Natural killer cell (primary cell): ENCODE data around the gene UTP14A. TPM values are rescaled to one million over a fixed set of nuclear protein-coding genes. Genes with fewer than 3 reads are reported as not detected.

Experiments
- ATAC-seq, 3 donors: fragments of 150-1000 bp in 2 of 3; fragments of 200-7000 bp in 1 of 3; cut with Tn5 transposase; 1 replicate in 1 of 3; 2 replicates in 2 of 3; pipeline ENCODE4 v1.10.0; 2021; ENCODE audit warnings: mild to moderate bottlenecking in 2 of 3, moderate library complexity in 2 of 3
- DNase-seq, 2 donors: peaks; one replicate each; pipeline versions ENCODE4 v3.0.0 to v3.0.0-alpha.2; 2013 to 2021; ENCODE audit warnings: mixed read lengths in 1 of 2
- H3K27ac ChIP-seq: one replicate; pipeline ENCODE4 v1.5.1; 2013; ENCODE audit warnings: mild to moderate bottlenecking, low read length
- H3K27me3 ChIP-seq: one replicate; pipeline ENCODE4 v1.6.1; 2013; ENCODE audit warnings: low read length; ENCODE audit not compliant: control insufficient read depth, insufficient read depth
- H3K36me3 ChIP-seq: one replicate; pipeline ENCODE4 v1.6.1; 2013; ENCODE audit warnings: low read length; ENCODE audit not compliant: control insufficient read depth, insufficient read depth
- H3K4me1 ChIP-seq: one replicate; pipeline ENCODE4 v1.6.1; 2013; ENCODE audit warnings: low read length; ENCODE audit not compliant: control insufficient read depth, insufficient read depth
- H3K4me3 ChIP-seq: one replicate; pipeline ENCODE4 v1.5.1; 2013; ENCODE audit warnings: low read length
- H3K9me3 ChIP-seq: one replicate; pipeline ENCODE4 v1.6.1; 2013; ENCODE audit warnings: low read length; ENCODE audit not compliant: control insufficient read depth, insufficient read depth
- H3K27ac Mint-ChIP-seq, 2 donors: one replicate each; pipeline ENCODE4 v1.8.0; 2022; ENCODE audit warnings: mild to moderate bottlenecking in 2 of 2, mixed read lengths in 2 of 2, moderate library complexity in 1 of 2
- H3K27me3 Mint-ChIP-seq, 2 donors: one replicate each; pipeline ENCODE4 v1.8.0; 2022; ENCODE audit warnings: low read depth in 2 of 2, mixed read lengths in 2 of 2
- H3K36me3 Mint-ChIP-seq: one replicate; pipeline ENCODE4 v1.8.0; 2022; ENCODE audit warnings: mixed read lengths
- H3K4me1 Mint-ChIP-seq, 2 donors: one replicate each; pipeline ENCODE4 v1.8.0; 2022; ENCODE audit warnings: mixed read lengths in 2 of 2
- H3K4me3 Mint-ChIP-seq: one replicate; pipeline ENCODE4 v1.8.0; 2022; ENCODE audit warnings: mild to moderate bottlenecking, moderate library complexity, mixed read lengths
- H3K9me3 Mint-ChIP-seq, 2 donors: one replicate each; pipeline ENCODE4 v1.8.0; 2022; ENCODE audit warnings: mixed read lengths in 2 of 2
- WGBS: methylation state at CpG from one replicate; pipeline ENCODE4 v1.1.7; 2013; ENCODE audit warnings: missing lambda C conversion rate; ENCODE audit not compliant: insufficient coverage; 5-methylcytosine and 5-hydroxymethylcytosine counted together
- intact Hi-C: fragments of 100-400 bp; cut with micrococcal nuclease; formaldehyde crosslinking; loops from one replicate; pipeline ENCODE4 v1.14.2; 2022
- total RNA-seq, 4 donors: library from RNA; stranded (reverse); fragments of 120-200 nt in 1 of 4; gene quantifications; one replicate each; pipeline versions ENCODE4 v1.2.3 to v1.2.4, GENCODE V29; 2013 to 2022
- TF ChIP-seq, protein P1 (sequence below): fragments of 200-600 bp; IDR thresholded peaks from one replicate; pipeline ENCODE4 v1.8.0; 2022; ENCODE audit warnings: antibody characterized with exemption

UTP14A gene
- total RNA-seq, 3 donors from 2014 or later (not counting 1 experiment from before 2014, with no cell fraction given), result 9.5 to 11.6 (median 11.0) TPM

DNA sequence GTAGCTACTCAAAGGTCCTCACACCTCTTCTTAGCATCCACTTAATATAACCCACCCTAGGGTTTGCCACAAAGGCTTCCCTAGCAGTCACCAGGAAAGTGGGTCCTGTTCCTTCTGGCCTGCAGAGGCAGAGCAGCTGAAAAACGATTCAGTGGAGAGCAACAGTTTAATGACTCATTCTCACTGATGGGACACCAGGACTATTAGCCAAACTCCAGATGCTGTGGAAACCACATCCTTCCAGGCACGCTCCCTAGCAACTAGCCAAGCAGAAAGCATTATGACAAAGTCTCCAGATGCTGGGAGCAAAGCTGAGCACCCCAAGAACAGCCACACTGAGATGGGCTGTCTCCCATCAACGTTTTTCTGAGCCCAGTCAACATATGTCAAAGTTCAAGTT, 30.3 kb upstream of the UTP14A start:
- Mint-ChIP-seq H3K27ac (no peak overlapping the region), H3K36me3 (no peaks in the 10 kb centered on the region), H3K4me3 (no peak overlapping the region), H3K9me3 (no peaks in the 10 kb centered on the region), H3K27me3 (peaks cover 0 to 2% of the 10 kb centered on the region in 2 donors), H3K4me1 (no peaks in the 10 kb centered on the region)
- Histone ChIP-seq H3K36me3 (no peaks in the 10 kb centered on the region), H3K9me3 (no peaks in the 10 kb centered on the region), H3K4me1 (no peaks in the 10 kb centered on the region), H3K27ac (no peak overlapping the region), H3K27me3 (no peaks in the 10 kb centered on the region), H3K4me3 (no peak overlapping the region)
- TF ChIP-seq, protein P1, sequence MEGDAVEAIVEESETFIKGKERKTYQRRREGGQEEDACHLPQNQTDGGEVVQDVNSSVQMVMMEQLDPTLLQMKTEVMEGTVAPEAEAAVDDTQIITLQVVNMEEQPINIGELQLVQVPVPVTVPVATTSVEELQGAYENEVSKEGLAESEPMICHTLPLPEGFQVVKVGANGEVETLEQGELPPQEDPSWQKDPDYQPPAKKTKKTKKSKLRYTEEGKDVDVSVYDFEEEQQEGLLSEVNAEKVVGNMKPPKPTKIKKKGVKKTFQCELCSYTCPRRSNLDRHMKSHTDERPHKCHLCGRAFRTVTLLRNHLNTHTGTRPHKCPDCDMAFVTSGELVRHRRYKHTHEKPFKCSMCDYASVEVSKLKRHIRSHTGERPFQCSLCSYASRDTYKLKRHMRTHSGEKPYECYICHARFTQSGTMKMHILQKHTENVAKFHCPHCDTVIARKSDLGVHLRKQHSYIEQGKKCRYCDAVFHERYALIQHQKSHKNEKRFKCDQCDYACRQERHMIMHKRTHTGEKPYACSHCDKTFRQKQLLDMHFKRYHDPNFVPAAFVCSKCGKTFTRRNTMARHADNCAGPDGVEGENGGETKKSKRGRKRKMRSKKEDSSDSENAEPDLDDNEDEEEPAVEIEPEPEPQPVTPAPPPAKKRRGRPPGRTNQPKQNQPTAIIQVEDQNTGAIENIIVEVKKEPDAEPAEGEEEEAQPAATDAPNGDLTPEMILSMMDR, result no peak
- DNase-seq, result no peak
- intact Hi-C loops, result no loop called here
- 44% methylated on average over 3 of the region's 3 CpGs for whole genome bisulfite sequencing
- ATAC-seq, result no peak

DNA sequence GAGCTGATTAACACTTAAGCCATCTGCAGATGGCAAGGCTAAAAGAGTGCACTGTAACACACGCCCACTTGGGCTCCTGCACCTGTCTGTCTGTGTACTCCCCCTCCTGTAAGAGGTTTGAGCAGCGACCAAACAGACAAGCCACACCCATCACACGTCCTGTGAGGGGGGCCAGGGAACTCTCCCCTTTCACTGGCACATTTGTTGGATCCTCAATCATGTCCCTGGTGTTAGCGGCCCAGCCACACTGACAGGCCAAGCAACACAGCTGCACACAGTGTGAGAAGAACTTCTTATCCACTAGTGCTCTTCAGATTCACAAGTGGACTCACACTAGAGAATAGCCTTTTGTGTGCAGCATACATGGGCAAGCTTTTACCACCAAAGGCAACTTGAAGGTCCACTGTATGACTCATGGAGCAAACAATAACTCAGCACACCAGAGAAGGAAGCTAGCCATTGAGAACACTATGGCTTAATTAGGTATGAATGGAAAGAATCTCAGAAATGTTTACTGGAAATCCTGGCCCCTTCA, 29.1 kb upstream of the UTP14A start:
- DNase-seq, result no peak
- no peaks in the 10 kb centered on the region for H3K27me3 Mint-ChIP-seq
- no peak for ATAC-seq
- 74% methylated on average over 4 of the region's 4 CpGs for WGBS
- H3K27me3 ChIP-seq, result no peaks in the 10 kb centered on the region
- H3K4me3 ChIP-seq, result no peak overlapping the region
- H3K4me3 Mint-ChIP-seq, result no peak overlapping the region
- no peaks in the 10 kb centered on the region for H3K9me3 Mint-ChIP-seq
- no peaks in the 10 kb centered on the region for H3K4me1 Mint-ChIP-seq
- H3K36me3 ChIP-seq, result no peaks in the 10 kb centered on the region
- H3K27ac ChIP-seq, result no peak overlapping the region
- H3K9me3 ChIP-seq, result no peaks in the 10 kb centered on the region
- H3K4me1 ChIP-seq, result no peaks in the 10 kb centered on the region
- TF ChIP-seq, protein P1, result no peak
- no peaks in the 10 kb centered on the region for H3K36me3 Mint-ChIP-seq
- H3K27ac Mint-ChIP-seq, result no peak overlapping the region
- intact Hi-C loops, result no loop called here

DNA sequence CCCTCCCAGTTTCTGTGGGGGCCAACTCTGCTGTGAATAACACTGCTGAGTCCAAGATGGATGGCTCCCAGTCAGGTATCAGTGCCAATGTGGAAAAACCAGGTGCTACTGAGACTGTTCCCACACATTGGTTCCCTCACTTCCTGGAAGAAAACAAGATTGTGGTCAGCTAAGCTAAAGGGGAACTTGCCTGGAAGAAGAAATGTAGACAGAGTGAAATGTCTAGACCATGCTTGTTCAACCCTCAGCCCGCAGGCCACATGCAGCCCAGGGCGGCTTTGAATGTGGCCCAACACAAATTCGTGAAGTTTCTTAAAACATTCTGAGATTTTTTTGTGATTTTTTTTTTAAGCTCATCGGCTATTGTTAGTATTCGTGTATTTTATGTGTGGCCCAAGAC, 28.6 kb upstream of the UTP14A start:
- Histone ChIP-seq H3K36me3 (no peaks in the 10 kb centered on the region), H3K4me1 (no peaks in the 10 kb centered on the region), H3K4me3 (no peak overlapping the region), H3K9me3 (no peaks in the 10 kb centered on the region), H3K27me3 (no peaks in the 10 kb centered on the region), H3K27ac (no peak overlapping the region)
- ATAC-seq (no peak), DNase-seq (no peak)
- H3K4me1 Mint-ChIP-seq, result no peaks in the 10 kb centered on the region
- no peaks in the 10 kb centered on the region for H3K36me3 Mint-ChIP-seq
- H3K9me3 Mint-ChIP-seq, result no peaks in the 10 kb centered on the region
- H3K27ac Mint-ChIP-seq, result no peak overlapping the region
- H3K4me3 Mint-ChIP-seq, result no peak overlapping the region
- intact Hi-C loops, result no loop called here
- 84% methylated on average over 5 of the region's 5 CpGs for WGBS
- TF ChIP-seq, protein P1, result no peak
- no peaks in the 10 kb centered on the region for H3K27me3 Mint-ChIP-seq

DNA sequence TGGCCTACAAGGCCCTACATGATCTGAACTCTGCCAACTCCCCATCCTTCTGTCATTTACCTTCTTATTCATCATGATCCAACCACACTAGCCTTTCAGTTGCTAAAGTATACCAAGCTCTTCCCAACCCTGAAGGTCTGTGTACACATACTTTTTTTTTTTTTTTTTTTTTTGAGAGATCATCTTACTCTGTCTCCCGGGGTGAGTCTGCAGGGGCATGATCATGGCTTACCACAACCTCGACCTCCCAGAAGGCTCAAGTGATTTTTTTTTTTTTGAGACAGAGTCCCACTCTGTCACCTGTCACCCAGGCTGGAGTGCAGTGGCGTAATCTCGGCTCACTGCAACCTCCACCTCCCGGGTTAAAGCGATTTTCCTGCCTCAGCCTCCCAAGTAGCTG, 5.9 kb upstream of the UTP14A start:
- no peaks in the 10 kb centered on the region for H3K36me3 Mint-ChIP-seq
- Histone ChIP-seq H3K4me1 (no peaks in the 10 kb centered on the region), H3K9me3 (no peaks in the 10 kb centered on the region), H3K4me3 (no peak overlapping the region), H3K27me3 (no peaks in the 10 kb centered on the region), H3K36me3 (no peaks in the 10 kb centered on the region), H3K27ac (no peak overlapping the region)
- H3K9me3 Mint-ChIP-seq, result no peaks in the 10 kb centered on the region
- no peaks in the 10 kb centered on the region for H3K4me1 Mint-ChIP-seq
- DNase-seq (no peak), ATAC-seq (no peak)
- intact Hi-C loops, result no loop called here
- 100% methylated on average over 4 of the region's 6 CpGs for WGBS
- H3K27me3 Mint-ChIP-seq, result no peaks in the 10 kb centered on the region
- no peak overlapping the region for H3K27ac Mint-ChIP-seq
- TF ChIP-seq, protein P1, result no peak
- no peak overlapping the region for H3K4me3 Mint-ChIP-seq
